HG03135 (cell line): ENCODE results near the gene MYL12A.
A peak's percentile ranks its signal among the peaks of the same experiment; 100 is the strongest.

Experiments
- ATAC-seq: cut with Tn5 transposase; IDR thresholded peaks from one replicate; pipeline ENCODE4 v1.9.1; 2021; ENCODE audit warnings: mild to moderate bottlenecking, moderate library complexity; ENCODE audit not compliant: unreplicated experiment

Gene MYL12A

DNA sequence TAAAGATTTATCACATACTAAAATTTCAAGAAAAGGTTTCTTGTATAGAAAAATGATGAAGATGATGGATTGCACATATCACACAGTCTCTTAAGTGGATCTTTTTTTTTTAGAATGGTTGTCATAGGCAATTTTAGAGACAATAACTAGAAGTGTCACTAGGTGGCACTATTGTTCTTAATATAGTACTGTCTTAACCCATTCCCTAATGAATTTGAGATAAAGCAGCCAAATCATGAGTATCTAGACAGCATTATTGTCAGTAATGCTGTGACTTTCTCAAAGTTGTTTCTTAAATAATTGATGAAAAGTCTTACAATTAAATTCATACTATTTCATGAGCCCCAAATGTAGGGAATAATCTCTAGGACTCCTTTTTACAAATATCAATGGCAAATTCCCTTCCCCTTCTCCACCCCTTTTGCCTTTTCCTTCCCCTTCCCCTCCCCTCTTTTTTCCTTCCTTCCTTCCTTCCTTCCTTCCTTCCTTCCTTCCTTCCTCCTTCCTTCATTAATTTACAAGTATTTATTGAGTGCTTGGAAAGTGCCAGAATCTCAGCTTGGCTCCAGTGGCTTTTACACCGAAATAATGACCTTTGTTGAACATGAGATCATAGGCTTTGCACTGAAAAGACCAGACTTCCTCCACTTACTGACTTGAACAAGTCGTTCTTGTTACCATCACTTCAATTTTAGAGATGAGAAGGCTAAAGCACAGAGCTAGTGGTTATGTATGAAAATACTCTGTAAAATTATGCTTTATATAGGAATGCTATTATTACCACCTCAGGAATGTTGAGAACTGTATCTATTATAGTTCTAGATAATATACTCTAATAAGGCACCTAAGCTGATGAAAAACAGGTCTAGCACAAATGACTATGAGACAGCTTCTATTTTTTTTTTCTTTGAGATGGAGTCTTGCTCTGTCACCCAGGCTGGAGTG, 34.1 kb downstream of the MYL12A start:
- no peak for ATAC-seq

DNA sequence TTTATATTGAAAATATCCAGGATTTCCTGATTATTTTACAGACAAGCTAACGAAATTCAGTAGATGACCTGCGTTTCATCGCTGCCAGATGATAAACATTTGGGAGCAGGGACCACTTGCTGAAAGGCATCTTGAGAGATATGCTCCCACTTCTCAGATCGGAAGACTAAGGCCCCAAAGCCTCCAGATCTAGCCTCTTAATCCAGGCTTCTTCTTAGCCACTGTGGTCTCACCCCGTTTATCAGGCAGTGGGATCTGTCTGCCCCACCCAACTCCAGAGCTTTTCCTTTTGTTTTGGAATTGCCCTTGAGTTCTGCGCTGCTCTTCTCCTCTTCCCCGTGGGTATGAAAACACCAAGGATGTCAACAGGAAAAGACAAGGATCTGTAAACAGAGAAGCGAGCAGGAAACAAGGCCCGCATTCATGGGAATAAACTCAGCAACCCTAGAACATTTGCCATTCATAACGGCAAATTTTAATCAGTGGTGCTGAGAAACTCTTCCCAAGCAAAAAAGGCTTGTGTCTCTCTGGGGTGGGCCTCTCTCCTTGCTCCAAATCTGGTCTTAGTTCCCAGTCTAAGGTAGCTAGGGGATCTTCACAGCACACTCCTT, 35.8 kb downstream of the MYL12A start:
- ATAC-seq = no peak

DNA sequence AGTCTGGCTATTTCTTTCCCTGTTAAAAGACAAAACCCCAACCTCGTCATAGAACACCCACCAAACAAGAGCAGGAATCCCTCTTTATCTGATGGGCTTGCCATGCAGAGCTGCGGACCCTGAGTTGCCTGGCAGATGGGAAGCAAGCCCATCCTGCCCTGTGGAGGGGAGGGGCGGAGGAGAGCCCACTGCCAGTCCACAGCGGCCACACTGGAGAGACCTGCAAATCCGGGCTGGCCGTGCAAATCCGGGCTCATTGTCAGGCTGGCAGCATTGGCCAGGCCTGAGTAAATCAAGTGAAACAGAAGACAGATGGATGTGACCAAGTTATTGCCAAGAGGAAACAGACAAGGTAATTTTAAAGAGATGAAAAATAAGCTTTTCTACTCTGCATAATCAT, 36.3 kb downstream of the MYL12A start:
- no peak for ATAC-seq

DNA sequence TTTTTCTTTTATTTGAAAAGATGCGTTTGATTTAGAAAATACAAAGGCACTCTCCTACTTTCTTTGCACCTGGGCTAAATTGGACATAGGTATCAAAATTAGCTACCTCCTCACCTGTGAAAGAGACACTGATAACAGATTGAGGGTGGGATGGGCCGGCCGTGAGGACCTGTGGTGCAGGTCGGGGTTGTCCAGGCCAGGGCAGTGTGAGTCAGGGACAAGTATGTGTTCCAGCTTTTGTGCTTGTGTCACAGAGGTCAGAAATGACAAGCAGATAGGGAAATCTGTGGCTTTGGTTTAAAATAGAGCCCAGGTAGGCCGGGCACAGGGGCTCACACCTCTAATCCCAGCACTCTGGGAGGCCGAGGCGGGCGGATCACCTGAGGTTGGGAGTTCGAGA, 36.9 kb downstream of the MYL12A start:
- ATAC-seq = no peak

DNA sequence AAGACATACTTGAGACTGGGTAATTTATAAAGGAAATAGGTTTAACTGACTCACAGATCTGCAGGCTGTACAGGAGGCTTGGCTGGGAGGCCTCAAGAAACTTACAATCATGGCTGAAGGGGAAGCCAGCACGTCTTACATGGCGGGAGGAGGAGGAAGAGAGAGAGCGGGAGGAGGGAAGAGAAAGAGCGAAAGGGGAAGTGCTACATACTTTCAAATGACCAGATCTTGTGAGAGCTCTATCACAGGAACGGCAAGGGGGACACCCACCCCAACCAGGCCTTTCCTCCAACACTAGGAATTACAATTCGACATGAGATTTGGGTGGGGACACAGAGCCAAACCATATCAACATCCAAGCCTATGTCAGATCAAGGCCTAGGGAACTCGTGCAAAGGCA, 38.6 kb downstream of the MYL12A start:
- ATAC-seq = no peak

DNA sequence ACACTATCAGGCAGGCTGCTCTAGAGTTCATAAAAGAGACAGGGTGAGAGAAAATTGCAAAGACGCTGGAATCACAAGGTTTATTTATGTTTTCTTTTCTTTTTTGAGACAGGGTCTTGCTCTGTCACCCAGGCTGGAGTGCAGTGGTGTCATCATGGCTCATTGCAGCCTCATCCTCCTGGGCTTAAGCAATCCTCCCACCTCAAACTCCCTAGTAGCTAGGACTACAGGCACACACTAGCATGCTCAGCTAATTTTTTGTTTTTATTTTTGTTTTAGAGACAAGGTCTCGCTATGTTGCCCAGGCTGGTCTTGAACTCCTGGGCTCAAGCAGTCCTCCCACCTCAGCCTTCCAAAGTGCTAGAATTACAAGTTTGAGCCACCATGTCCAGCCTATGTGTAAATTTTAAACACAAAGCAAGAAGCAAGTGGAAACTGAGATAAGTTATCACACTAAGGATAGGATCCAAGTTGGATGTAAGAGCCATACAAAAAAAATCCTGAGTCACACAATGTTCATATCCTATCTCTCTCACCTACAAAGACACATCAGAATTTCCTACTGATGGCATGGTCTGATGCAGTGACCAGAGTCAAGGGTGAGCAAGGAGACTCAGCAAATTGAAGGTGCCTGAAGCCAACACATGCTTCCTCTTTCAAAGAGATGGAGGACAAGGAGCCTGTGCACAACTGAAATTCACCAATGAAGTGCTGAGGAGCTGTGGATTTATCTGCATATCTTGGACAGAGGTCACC, 45.8 kb downstream of the MYL12A start:
- ATAC-seq = no peak

DNA sequence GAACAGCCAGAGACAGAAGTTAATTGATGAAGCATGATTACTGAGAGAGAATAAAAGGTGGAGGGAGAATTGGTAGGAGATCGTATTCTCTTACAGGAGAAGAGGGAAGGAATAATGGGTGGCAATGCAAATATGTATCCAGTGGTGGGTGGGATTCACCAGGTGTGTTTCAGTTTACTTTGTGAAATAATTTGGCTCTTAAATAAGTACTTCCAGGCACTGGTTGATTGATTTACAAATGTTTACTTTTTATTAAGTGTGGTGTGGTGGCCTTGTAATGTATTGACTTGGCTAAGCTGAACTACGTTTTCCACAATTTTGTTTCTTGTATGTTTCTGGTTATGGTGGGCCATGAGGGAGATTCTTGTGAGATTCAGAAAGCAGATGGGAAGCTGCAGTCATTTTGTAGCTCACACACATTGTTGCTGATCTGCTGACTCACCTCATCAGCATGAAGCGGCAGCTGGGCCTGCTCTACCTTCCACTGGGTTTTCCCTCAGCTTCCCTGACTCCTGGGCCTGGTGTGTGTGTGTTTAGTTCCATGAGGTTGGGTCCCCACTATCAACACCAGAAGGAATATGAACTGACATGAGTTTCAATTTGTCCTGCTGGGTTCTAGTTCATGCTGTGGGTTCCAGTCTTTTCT, 47.0 kb downstream of the MYL12A start:
- ATAC-seq = no peak

DNA sequence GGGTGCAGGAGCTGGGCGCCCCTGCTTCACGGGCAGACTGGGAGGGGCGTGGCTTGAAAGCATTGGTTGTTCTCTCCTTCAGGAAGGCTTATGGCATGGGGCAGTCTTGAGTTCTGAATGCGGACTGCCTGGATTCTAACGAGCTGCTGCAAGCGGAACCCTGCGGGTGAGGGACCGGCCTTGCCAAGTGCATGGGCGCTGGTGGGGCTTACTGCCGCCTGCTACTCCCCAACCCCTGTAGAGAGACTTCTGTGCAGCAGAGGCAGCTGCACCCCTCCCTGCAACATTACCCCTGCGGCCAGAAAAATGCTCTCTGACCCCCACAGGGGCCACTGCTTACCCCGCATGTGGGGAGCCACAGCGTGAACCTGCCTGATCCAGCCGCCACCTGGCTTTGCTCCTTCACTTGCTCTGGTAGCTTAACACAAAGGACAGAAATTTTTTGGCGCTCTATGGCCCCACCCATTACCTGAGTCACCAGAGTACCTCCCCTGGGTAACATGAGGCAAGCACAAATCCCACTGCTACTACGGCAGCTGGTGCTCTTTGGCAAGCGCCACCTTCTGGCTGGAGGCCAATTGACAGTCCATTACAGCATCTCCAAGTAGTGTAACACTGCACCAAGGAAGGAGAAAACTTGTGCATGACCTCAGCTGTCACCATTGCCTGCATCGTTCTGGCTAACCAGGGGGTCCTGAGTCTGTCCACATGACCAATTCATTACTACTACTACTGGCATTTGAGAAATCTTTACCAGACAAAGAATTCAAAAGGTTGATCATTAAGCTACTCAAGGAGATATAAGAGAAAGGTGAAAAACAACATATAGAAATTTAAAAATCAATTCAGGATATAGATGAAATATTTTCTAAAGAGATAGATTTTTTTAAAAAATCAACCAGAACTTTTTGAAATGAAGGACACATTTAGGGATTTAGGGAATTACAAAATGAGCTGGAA, 49.7 kb downstream of the MYL12A start:
- peak; percentile 99 for ATAC-seq

DNA sequence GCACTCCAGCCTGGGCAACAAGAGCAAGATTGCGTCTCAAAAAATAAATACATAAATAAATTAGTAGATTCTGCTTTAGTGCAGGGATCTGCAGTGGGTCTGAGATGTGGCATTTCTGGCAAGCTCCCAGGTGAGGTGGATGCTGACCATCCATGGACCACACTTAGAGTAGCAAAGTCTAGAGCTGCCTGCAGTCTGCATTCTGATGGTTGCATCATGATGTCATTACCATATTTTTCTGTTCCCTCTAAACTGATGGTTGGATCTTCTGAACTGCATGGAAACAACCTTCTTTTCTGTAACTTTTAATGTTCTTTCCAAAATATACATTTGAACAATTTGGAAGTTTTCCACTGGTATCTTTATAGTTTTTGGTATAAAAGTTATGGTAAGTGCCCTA, 57.2 kb downstream of the MYL12A start:
- no peak for ATAC-seq

DNA sequence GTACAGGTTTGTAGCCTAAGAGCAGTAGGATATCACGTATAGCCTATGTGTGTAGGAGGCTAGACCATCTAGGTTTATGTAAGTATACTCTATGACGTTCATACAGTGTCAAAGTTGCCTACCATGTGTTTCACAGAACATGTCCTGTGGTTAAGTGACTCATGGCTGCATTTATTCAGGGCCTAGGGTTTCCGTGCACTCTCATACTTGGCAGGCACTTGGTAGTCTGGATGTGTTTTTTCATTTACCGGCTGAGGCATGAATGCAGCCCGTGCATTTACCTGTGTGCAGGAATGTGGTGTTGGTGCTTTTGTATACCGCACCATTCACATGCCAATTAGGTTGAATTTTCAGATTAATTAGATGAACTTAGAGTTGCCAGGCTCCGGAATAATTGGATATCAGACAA, 57.8 kb downstream of the MYL12A start:
- ATAC-seq = no peak
